MM.1S (cell line): ENCODE data around the gene EXOC4.

Source experiments
- EZH2 ChIP-seq: fragments of 300-600 bp; sonication (generic); optimal IDR thresholded peaks from 2 replicates; pipeline ENCODE3; 2017; ENCODE audit warnings: low read depth, mild to moderate bottlenecking, antibody characterized with exemption, low read length, mixed read lengths
- EZH2phosphoT487 ChIP-seq: fragments of 300-600 bp; sonication (generic); IDR thresholded peaks from 2 replicates; pipeline ENCODE4 v1.6.1; 2018; ENCODE audit warnings: antibody characterized with exemption, low read length
- TF ChIP-seq, protein P1 (sequence below): fragments of 300-600 bp; sonication (generic); IDR thresholded peaks from 2 replicates; pipeline ENCODE4 v1.5.1; 2016; ENCODE audit warnings: antibody characterized with exemption, low read length, mixed read lengths

DNA sequence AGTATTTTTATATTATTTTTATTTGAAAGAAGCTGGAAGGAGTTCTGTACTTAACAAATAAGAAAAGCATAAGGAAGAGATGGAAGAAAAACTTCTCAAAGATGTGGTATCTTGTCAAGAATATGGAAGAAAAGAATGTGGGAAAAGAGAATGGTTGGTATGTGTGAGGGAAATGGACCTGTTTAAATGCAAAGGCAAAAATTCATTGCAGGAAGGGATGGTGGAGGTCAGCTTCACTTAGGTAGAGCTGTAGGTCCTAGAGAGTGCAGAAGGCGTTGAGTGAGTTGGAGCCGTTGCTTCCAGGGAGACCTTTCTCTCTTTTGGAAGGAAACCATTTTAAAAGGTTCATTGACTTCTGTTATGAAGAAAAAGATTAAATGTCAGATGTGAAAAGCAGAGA lies 107.3 kb downstream of the EXOC4 start:
- TF ChIP-seq EZH2phosphoT487 (no peak), EZH2 (no peak)
- TF ChIP-seq, protein P1, sequence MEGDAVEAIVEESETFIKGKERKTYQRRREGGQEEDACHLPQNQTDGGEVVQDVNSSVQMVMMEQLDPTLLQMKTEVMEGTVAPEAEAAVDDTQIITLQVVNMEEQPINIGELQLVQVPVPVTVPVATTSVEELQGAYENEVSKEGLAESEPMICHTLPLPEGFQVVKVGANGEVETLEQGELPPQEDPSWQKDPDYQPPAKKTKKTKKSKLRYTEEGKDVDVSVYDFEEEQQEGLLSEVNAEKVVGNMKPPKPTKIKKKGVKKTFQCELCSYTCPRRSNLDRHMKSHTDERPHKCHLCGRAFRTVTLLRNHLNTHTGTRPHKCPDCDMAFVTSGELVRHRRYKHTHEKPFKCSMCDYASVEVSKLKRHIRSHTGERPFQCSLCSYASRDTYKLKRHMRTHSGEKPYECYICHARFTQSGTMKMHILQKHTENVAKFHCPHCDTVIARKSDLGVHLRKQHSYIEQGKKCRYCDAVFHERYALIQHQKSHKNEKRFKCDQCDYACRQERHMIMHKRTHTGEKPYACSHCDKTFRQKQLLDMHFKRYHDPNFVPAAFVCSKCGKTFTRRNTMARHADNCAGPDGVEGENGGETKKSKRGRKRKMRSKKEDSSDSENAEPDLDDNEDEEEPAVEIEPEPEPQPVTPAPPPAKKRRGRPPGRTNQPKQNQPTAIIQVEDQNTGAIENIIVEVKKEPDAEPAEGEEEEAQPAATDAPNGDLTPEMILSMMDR, result no peak
